HepG2 (cell line): ENCODE data around the gene CNTROB. TPM values are rescaled to one million over a fixed set of nuclear protein-coding genes. Genes with fewer than 3 reads are reported as not detected.
A peak's percentile ranks its signal among the peaks of the same experiment; 100 is the strongest.

Source experiments
- ATF6 ChIP-seq: sonication (generic); formaldehyde crosslinking; conservative IDR thresholded peaks from 2 replicates; pipeline ENCODE4 v1.4.0; 2020; ENCODE audit warnings: missing genetic modification reagents
- DRAP1 ChIP-seq: IDR thresholded peaks from 2 replicates; pipeline ENCODE4 v1.6.1; 2016; ENCODE audit warnings: missing genetic modification reagents, missing compliant biosample characterization
- MIXL1 ChIP-seq: IDR thresholded peaks from 2 replicates; pipeline ENCODE4 v1.6.1; 2016
- MTA1 ChIP-seq: sonication (generic); formaldehyde crosslinking; IDR thresholded peaks from 2 replicates; pipeline ENCODE4 v1.4.0; 2020; ENCODE audit warnings: missing genetic modification reagents, mild to moderate bottlenecking, borderline replicate concordance
- MTF1 ChIP-seq: sonication (generic); formaldehyde crosslinking; IDR thresholded peaks from 2 replicates; pipeline ENCODE4 v1.5.0; 2020; ENCODE audit warnings: missing genetic modification reagents
- NR1H2 ChIP-seq: sonication (generic); formaldehyde crosslinking; IDR thresholded peaks from 2 replicates; pipeline ENCODE4 v1.8.1; 2022; ENCODE audit warnings: low read depth, missing genetic modification reagents, borderline replicate concordance
- POLR2AphosphoS5 ChIP-seq: IDR thresholded peaks from 2 replicates; pipeline ENCODE4 v1.6.1; 2012; ENCODE audit warnings: low read depth, low read length
- RAD51 ChIP-seq: fragments of 450-650 bp; IDR thresholded peaks from 2 replicates; pipeline ENCODE4 v1.6.1; 2016; ENCODE audit warnings: borderline replicate concordance
- RXRA ChIP-seq: sonication (generic); formaldehyde crosslinking; IDR thresholded peaks from 2 replicates; pipeline ENCODE4 v1.5.1; 2020; ENCODE audit warnings: missing genetic modification reagents
- SALL2 ChIP-seq: sonication (generic); formaldehyde crosslinking; IDR thresholded peaks from 2 replicates; pipeline ENCODE4 v1.8.1; 2023; ENCODE audit warnings: mild to moderate bottlenecking, missing genetic modification reagents, inconsistent platforms
- SNAPC2 ChIP-seq: sonication (generic); formaldehyde crosslinking; IDR thresholded peaks from 2 replicates; pipeline ENCODE4 v1.8.1; 2022; ENCODE audit warnings: mild to moderate bottlenecking, missing genetic modification reagents
- SNAPC5 ChIP-seq: sonication (generic); formaldehyde crosslinking; IDR thresholded peaks from 2 replicates; pipeline ENCODE4 v1.8.1; 2023; ENCODE audit warnings: mild to moderate bottlenecking, missing genetic modification reagents, borderline replicate concordance
- SNRNP70 ChIP-seq: fragments of 200-400 bp; formaldehyde crosslinking; IDR thresholded peaks from 2 replicates; pipeline ENCODE4 v1.6.1; 2017; ENCODE audit warnings: mild to moderate bottlenecking, low read depth, low read length, moderate library complexity
- SP5 ChIP-seq: IDR thresholded peaks from 2 replicates; pipeline ENCODE4 v1.6.1; 2016; ENCODE audit warnings: low read depth, borderline replicate concordance
- TEAD2 ChIP-seq: sonication (generic); formaldehyde crosslinking; IDR thresholded peaks from 2 replicates; pipeline ENCODE4 v1.9.0; 2021; ENCODE audit warnings: missing genetic modification reagents
- U2AF2 ChIP-seq: fragments of 200-400 bp; formaldehyde crosslinking; IDR thresholded peaks from 2 replicates; pipeline ENCODE4 v1.6.1; 2017; ENCODE audit warnings: low read depth, mild to moderate bottlenecking, low read length
- ZBED4 ChIP-seq: sonication (generic); formaldehyde crosslinking; IDR thresholded peaks from 2 replicates; pipeline ENCODE4 v1.4.0; 2020; ENCODE audit warnings: missing genetic modification reagents, borderline replicate concordance
- ZBTB20 ChIP-seq: sonication (generic); formaldehyde crosslinking; IDR thresholded peaks from 2 replicates; pipeline ENCODE4 v1.8.1; 2023; ENCODE audit warnings: missing genetic modification reagents, low read depth, mild to moderate bottlenecking, borderline replicate concordance
- ZEB1 ChIP-seq: IDR thresholded peaks from 2 replicates; pipeline ENCODE4 v1.6.1; 2012; ENCODE audit warnings: mild to moderate bottlenecking, low read depth, inconsistent platforms; ENCODE audit not compliant: insufficient replicate concordance
- ZNF737 ChIP-seq: sonication (generic); formaldehyde crosslinking; IDR thresholded peaks from 2 replicates; pipeline ENCODE4 v1.5.0; 2020; ENCODE audit warnings: missing genetic modification reagents, mild to moderate bottlenecking, borderline replicate concordance
- ZNF781 ChIP-seq: sonication (generic); formaldehyde crosslinking; IDR thresholded peaks from 2 replicates; pipeline ENCODE4 v1.5.1; 2020; ENCODE audit warnings: borderline replicate concordance, mild to moderate bottlenecking, missing genetic modification reagents; ENCODE audit errors: not compliant biosample characterization
- ZSCAN12 ChIP-seq: sonication (generic); formaldehyde crosslinking; IDR thresholded peaks from 2 replicates; pipeline ENCODE4 v1.9.0; 2021; ENCODE audit warnings: mild to moderate bottlenecking, missing genetic modification reagents
- polyA plus RNA-seq, 8 experiments: library from polyadenylated mRNA; depleted of rRNA in 3 of 8; stranded (reverse) in 7 of 8; unstranded in 1 of 8; fragments of >200 nt; fragmentation: Illumina TruSeq in 4 of 8; extraction: Trizol in 4 of 8; gene quantifications; 2 replicates each; pipeline versions ENCODE4 v1.2.1 to v1.2.3, GENCODE V29; 2011 to 2016; ENCODE audit warnings: low read depth in 4 of 8, missing spikeins in 1 of 8, mixed read lengths in 1 of 8; ENCODE audit not compliant: insufficient read depth in 1 of 8
- total RNA-seq, 5 experiments: library from RNA; depleted of rRNA; stranded (reverse); fragments of >200 nt; fragmentation: Illumina TruSeq; extraction: Trizol; gene quantifications; 2 replicates each; pipeline ENCODE4 v1.2.3, GENCODE V29; 2016; ENCODE audit warnings: low read depth in 1 of 5

CNTROB gene
- total and polyA plus RNA-seq, 2 of the 13 experiments (the other 11 are each of a cell fraction or from before 2014, with no cell fraction given): 21.2 to 24.1 TPM

- TF ChIP-seq ZBED4 (CRISPR knock-in tag): no peak
- no peak for TF ChIP-seq MIXL1 (CRISPR knock-in tag)
- no peak for TF ChIP-seq ATF6 (CRISPR knock-in tag)
- TF ChIP-seq ZEB1: no peak
- TF ChIP-seq MTF1 (CRISPR knock-in tag): no peak
- no peak for TF ChIP-seq SNRNP70
- peak; percentile 58 for TF ChIP-seq DRAP1
- TF ChIP-seq SP5 (CRISPR knock-in tag): peak; percentile 67; the same call in 1 of the 2 replicates
- TF ChIP-seq ZNF737 (CRISPR knock-in tag): no peak
- no peak for TF ChIP-seq RAD51
- no peak for TF ChIP-seq SNAPC5 (CRISPR knock-in tag)
- TF ChIP-seq TEAD2 (CRISPR knock-in tag): no peak
- no peak; the same call in 1 of the 2 replicates for TF ChIP-seq MTA1
- TF ChIP-seq NR1H2 (CRISPR knock-in tag): no peak
- TF ChIP-seq ZNF781: peak; percentile 71
- no peak for TF ChIP-seq SNAPC2 (CRISPR knock-in tag)
- no peak for TF ChIP-seq ZSCAN12 (CRISPR knock-in tag)
- TF ChIP-seq SALL2 (CRISPR knock-in tag): 0 out of 2 replicates have a peak, but pooled peaks have one; percentile 31
- TF ChIP-seq POLR2AphosphoS5: peak; percentile 80
- TF ChIP-seq RXRA (CRISPR knock-in tag): no peak
- TF ChIP-seq U2AF2: no peak
- TF ChIP-seq ZBTB20: peak; percentile 33; the same call in 1 of the 2 replicates
Observed at GRCh38 chr17:7931709-7932482, at the start of gene CNTROB, which contains the start of gene TRAPPC1 (continued).
